HG03097 (cell line): ENCODE measurements around the gene C16orf78.
"Not testable (repeated sequence)": the region's sequence is repeated elsewhere in the genome, so short reads cannot be mapped to it uniquely, and the experiment has no call there.

Experiments used
- ATAC-seq: cut with Tn5 transposase; IDR thresholded peaks from one replicate; pipeline ENCODE4 v1.9.1; 2021; ENCODE audit not compliant: unreplicated experiment, low FRiP score

C16orf78 gene

DNA sequence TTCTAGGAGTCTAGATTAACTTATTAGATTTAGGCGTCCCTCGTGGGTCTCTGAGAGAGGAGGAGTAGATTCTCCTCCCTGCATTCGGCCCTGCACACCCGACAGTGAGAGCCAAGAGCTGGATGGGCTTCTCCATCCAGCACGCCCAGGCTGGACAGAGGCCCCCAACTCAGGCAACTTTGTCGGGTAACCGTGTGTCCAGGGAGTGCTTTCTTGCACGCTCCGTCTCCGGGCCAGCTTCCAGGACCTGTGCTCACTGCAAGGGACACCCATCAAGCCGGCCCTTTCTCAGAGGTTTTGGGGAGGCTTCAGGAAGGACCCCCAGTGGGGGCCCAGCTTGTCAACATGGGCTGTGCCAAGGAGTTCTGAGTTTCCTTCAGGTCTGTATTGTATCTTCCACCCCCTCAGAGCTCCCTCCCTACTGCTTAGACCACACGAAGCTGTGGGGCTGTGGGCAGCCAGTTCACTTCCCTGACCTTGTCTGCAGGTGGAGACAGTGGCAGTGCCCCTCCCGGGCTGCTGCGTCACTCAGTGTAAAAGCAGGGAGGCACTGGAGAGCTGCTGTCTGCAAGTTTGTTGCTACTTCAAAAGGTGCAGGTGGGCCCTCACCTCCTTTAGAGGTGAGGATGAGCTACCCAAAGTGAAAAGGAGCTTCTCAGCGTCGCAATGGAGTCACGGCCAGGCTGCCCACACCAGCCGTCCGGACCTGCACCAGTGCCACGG lies 24.0 kb upstream of the C16orf78 start:
- ATAC-seq: no peak

DNA sequence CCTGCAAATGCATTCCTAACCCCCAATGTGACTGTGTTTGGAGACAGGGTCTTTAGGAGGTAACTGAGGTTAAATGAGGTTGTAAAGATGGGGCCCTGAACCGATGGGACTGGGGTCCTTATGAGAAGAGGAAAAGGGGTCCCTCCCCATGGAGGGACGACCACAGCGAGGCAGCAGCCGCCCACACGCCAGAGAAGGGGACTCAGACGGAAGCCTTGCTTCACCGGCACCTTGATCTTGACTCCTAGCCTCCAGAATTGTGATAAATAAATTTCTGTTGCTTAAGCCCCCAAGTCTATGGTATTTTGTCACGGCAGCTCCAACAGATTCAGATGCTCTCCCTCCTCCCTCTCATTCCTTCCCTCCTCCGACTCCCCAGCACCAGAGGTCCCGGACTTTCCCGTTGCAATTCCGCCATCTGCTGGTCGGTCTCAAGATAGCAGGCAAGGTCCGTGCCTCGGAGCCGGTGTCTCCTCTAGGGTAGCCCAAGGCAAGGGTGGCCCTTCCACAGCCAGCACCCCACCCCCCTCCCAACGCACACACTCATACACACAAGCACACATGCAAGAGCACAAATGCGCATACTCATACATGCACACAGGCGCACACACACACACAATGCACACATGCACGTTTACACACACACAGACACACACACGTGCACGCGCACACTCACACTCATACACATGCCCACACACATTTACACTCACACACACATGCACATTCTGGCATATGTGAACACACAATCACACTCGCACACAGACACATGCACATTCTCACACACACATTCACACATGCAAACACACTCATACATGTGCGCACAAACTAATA lies 23.1 kb upstream of the C16orf78 start:
- ATAC-seq: no peak

DNA sequence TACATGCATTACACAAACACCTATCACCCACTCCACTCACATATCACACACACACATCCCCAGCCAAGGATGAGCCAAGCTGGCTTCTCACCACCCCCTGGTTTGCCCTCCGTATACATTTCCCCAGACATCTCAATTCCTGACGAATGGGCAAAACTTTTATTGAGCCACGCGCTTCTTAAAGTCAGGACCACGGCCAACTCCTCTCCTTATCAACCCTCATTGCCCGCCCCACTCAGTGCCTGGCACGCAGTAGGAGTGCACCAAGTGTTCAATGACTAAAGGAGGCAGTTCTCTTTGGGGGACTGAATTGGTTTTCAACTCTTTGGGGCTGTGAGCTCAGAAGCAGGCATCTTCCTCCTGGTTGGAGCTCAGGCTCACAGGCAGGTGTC lies 22.5 kb upstream of the C16orf78 start:
- ATAC-seq: no peak

DNA sequence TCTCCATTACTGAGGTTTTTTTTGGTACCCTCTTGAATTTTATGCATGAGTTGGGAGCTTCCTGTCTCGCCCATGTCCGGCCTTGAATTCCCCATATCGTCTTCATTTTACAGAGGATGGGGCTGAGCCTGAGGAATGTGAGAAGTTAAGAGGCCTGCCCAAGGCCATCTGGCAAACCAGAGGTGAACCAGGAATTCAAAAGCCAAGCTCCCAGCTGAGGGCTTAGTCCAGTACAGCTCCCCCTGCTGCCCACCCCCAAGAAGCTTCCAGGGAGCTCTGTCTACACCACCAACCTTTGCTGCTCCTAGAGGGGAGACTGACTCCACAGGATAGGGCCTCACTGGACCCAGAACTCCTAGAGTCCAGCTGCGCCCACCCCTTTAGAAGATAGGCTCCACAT lies 20.7 kb upstream of the C16orf78 start:
- ATAC-seq: no peak

DNA sequence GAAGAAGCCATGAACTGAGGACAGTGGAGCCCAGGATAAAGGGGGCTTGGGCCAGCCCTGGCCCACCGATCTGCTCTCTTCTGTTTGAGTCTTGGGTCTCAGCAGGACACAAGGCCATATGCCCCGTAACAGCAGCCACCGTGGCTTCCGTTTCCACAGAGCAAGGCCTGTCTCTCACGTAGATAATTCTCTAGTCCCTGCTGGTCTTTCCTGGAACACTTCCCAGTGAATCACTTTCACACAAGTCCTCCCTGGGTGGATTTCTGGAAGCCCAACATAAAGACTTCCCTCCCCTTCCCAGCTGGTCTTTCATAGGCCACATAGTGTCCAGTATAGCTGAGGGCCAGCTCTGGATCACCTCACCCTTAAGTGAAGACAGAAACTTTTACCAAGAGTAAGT lies 19.9 kb upstream of the C16orf78 start:
- no peak for ATAC-seq

DNA sequence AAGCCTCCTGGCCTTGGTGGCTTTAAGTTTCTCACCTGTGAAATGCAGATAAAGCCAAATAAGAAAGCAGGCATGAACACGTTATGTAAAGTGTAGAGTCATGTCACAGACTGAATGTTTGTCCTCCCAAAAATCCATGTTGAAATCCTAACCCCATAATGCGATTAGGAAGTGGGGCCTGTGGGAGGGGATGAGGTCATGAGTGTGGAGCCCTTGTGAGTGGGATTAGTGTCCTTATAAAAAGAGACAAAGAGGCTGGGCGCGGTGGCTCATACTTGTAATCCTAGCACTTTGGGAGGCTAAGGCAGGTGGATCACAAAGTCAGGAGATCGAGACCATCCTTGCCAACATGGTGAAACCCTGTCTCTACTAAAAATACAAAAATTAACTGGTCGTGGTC lies 19.5 kb upstream of the C16orf78 start:
- ATAC-seq: no peak

DNA sequence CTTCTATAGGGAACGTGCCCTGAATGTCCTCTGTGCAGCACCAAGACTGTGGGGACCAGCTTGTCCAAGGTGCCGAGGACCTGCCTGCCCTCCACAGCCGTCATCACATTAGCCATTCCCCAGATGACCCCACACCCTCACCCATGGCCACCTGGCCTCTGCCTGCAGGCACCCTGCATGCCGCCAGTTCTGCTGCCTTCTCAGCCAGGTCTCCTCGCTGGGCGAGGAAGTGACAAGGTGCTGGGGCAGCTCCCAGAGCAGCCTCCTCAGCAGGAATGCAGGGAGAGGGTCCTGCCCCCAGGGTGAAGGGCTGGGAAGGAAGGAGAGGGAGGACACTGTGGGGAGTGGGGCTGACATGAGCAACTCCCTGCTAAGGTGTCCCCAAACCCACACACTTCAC lies 18.6 kb upstream of the C16orf78 start:
- no peak for ATAC-seq

DNA sequence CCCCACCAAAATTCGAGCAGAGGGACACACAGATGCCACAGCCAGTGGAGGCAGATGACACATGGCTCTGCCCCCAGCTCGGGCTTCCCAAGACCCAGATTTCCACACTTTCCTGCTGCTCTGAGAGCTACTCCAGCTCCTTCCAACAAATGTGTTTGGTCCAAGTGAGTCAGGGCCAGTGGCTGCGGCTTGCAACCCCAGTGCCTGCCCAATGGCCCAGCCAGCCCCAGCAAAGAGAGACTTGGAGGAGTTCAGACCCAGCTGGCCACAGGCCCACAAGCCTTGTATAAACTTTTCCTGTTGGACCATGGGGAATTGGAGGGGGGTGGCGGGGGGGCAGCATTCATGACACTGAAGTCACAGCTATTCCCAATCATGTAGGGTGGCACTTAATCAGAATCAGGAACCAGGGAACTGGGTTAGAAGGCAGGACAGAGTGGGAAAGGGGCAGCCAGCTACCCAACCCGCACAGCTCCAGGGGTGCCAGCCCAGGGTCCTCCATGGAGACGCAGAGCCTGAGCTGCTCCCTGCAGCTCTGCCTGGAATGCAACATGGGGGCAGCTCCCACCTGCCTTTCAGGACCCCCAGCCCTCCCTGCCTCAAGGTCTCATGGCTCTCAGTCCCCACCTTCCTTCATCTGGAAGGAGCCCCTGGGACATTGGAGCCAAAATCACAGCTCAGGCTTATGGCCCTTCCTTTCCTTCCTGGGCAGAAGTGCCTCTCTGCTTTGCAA lies 17.5 kb upstream of the C16orf78 start:
- no peak for ATAC-seq

DNA sequence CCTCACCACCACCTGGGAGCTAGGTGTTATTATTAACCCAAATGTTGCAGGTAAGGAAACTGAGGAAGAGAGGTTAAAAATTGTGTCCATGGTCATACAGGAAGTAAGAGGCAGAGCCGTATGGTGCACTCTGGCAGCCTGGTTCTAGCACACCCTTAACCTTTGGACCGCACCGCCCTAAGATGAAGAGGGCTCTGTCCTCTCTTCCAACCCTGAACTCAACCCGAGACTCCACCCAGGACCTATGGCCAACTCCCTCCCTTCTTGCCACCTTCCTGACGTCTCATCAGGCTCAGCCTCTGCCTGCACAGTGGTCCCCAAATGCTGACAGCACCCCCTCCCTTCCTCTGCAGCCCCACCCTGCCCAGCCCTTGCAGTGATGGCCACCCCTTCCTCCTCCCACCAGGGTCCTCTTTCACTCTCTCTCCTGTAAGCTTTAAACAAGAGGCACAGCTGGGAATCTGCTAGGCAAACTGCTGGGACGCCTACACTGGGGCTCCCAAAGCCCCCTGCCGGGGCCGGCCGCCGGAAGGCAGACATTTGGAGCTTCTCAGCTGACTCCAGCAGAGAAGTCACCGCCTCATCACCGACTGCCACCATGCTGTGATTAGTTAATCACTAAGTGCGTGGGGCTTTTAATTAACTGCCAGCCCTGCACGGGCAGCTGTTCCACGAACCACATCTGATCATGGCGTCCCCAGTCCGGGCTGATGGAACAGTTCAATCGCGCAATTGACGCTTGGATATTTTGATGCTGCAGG lies 16.7 kb upstream of the C16orf78 start:
- ATAC-seq: no peak

DNA sequence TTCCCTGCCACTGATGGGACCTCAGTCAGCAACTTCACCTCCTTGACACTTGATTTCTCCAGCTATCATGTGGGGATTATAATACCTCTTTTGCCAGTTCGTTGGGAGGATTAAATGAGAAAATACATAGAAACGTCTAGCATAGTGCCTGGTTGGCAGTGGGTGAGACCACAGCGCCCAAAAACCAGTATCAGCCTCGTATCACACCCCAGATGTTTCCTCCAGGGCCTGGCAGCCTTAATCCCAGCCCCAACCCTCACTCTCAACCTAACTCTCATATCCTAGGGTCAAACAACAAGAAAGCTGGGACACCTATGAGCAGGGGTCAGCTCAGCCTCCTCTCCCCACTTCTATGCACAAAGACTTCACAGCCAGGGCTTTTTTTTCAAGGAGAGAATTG lies 14.0 kb upstream of the C16orf78 start:
- no peak for ATAC-seq

DNA sequence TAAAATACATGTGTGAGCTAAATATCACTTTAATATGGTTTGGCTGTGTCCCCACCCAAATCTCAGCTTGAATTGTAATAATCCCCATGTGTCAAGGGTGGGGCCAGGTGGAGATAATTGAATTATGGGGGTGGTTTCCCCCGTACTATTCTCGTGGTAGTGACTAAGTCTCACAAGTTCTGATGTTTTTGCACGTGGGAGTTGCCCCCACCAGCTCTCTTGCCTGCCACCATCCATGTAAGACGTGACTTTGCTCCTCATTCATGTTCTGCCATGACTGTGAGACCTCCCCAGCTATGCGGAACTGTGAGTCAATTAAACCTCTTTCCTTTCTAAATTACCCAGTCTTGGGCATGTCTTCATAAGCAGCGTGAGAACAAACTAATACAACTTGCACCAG lies 11.9 kb upstream of the C16orf78 start:
- not testable (repeated sequence) for ATAC-seq

DNA sequence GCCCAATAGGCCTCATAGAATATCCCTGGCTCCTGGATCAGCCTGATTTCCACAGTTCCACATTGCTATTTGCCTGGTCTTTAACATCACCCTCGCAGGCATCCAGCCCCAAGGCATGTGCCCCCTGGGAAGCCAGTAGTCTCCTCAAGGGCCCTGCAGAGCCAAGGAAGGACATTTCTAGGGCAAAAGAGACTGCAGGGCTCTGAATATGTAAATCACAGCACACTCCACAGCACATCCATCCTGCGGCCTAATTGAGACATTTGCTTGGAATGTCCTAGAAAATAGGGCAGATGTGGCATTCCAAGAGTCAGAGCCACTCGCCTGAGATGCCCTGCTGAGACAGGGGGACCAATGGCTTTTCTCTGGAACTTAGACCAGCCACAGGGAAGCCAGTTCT lies 11.4 kb upstream of the C16orf78 start:
- no peak for ATAC-seq

DNA sequence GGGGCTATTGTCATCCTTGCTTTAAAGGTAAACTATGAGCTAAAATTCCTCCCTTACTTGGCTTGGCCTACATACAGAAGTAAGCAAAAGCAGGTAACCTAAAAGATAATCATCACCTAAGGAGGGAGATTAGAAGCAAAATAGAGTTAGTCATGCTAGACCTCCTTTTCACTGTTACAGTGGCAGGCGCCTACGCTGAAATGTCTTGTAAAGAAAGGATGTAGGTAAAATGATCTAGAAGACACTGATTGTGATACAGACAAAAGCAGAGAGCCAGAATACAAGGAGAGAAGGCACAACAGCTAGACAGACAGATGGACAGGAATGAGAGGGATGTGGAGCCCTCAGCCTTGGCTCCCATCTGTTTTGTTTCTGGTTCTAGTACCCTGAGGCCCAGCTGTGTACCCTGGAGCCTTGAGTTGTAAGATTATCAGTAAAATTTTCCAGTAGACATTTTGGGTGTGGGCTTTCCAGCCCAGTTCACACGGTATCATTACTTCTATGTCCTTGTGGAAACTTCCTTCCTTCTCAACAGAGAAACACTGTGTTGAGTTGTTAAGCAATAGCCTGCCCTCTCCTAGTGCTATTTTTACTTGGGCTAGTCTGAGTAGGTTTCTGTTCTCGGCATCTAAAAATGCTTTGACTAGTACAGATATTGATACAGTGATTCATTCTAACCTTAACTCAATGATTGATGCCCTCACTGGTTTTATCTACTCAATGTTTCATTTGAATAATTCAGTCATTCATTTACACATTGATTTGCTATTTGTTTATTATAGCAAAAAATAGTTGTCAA lies 7.7 kb upstream of the C16orf78 start:
- peak; percentile 69 for ATAC-seq

DNA sequence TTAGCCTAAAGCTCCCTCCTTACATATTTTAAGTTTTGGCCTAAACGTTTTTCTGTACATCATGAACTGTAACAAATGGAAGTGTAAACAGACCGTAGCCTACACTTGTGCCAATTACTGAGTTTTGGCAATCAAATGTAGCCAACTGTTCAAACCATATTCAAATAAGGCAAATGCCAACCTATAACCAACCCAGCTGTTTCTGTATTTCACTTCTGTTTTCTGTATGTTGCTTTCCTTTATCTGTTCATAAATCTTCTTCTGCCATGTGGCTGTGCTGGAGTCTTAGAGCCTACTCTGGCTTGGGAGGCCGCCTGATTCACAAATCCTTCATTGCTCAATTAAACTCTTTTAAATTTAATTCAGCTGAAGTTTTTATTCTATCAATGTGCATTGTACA lies 6.9 kb upstream of the C16orf78 start:
- peak; percentile 84 for ATAC-seq

DNA sequence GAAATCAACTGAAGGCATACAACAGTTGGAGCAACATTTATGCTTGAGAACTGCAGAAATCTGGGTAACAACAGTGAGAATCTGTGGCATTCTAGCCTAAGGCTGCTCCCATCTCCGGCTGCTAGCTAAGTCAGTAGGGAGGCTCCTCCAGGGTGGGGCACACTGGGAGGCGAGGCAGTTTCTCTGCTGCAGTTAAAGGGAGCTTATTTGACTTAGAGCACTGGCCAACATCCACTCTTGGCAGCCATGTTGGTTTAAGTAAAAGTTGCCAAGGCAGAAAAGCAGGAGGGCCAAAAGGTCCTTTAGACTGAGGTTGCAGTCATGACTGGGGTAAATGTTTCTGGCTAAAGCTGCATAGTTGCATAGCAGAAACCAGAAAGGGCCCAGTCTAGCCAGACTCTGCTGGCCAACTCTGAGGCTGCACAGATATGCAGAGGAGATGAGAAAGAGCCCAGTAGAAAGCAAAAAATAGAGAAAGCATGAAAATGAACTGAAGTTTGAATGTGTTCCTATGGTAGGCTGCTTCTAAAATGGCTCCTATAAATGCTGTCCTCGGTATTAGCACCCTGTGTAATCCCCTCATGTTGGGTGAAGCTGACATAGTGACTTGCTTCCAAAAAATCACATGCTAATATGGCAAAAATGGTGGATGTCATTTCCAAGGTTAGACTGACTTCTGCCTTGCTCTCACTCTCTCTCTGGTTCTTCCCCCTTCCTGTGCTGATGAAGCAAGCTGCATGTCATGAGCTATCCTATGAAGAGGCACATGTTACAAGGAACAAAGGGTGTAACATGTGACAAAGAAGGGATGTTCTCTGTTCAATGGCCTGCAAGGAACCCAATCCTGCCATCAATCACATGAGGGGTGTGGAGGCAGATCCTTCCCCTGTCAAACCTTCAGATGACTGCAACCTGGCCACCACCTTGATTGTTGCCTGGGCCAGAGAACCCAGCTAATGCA lies 3.7 kb upstream of the C16orf78 start:
- ATAC-seq: no peak

DNA sequence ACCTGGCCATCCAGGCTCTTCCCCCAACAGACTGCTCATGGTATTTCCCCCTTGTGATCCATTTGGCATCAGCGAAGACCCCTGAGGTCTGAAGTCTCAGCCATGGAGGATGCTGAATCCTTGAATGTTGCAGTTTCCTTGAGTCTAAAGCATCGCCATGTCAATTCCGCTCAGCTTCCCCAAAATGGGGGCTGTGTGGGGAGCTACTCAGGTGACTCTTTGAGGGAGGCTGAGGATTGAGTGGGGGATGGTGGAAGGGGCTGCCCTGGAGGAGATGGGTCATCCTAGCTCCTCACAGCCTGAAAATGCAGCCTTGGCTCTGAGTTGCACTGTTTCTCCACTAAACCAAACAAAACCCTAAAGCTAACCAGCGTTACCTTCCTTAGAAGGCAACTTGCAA lies 2.6 kb downstream of the C16orf78 start:
- ATAC-seq: no peak

DNA sequence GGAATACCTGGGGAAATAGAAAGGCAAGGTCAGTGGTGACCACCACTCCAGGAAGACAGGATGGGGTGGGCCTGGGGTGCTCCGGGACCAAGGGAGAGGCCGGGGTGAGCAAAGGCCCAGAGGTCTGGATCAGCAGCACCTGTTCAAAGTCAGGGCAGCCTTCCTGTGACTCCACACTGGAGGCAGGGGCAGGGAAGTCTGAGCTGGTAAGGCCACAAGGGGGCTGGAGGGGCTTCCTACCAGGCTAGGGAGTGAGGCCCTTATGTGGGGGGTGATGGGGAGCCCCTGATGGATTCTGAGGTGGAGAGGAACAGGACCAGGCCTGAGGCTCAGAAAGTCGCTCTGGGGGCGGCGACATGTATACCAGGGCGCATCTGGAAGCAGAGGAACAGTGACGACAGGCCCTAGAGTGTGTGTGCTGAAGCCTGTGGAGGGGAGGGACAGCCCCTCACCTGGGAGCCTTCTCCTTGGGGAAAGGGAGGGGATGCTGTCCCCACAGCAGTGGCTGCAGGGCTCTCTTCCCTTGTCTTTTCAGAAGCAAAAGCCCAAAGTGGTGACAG lies 3.7 kb downstream of the C16orf78 start:
- ATAC-seq: no peak

DNA sequence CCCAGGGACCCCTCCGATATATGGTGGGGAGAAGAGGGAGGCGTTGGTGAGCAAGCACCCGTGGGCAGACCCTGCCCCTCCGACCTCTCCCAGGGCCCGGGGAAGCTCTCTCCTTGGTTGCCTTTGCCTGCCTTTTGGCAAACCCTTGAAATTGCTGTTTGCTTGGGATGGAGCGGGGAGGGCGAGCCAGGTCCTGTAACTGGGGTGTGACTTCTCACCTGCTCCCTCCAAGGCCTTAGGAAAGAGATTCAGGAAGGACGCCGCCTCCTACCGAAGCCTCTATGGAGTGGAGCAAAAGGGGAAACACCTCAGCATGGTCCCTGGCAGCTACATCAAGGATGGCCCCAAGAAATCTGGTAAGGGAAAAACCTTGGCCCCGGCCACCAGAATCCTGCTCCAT lies 4.6 kb downstream of the C16orf78 start:
- ATAC-seq: no peak

DNA sequence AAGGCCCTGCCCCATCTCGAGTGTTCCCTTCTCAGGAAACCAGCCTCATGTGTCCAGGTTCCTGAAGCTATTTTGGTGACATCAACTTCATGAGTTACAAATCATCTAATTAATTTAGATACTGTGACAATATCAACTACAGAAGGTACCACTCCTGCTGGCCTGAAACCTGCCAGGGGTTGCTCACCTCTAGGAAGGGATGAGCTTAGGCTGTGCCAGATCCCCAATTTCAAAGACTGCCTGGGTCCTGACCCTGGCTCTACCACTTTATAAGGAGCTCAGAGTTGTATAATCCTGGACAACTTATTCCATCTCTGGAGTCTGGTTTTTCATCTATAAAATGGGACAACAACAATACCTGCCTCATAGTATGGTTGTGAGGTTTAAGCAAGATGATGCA lies 5.2 kb downstream of the C16orf78 start:
- ATAC-seq: no peak
